Tibial nerve (tissue), 3 donors: ENCODE results near the gene TRIM8.

ENCODE experiments used
- POLR2A ChIP-seq, 2 donors: fragments of 450-650 bp; IDR thresholded peaks; one replicate each; pipeline ENCODE4 v1.6.1; 2017; ENCODE audit warnings: antibody characterized with exemption in 2 of 2, mild to moderate bottlenecking in 2 of 2, moderate library complexity in 2 of 2
- TF ChIP-seq, protein P1 (sequence below), 5 experiments: fragments of 200-600 bp in 3 of 5; fragments of 450-650 bp in 2 of 5; sonication (generic) in 3 of 5; IDR thresholded peaks; one replicate each; pipeline ENCODE4 v1.5.1; 2016 to 2019; ENCODE audit warnings: antibody characterized with exemption in 5 of 5, mild to moderate bottlenecking in 3 of 5, moderate library complexity in 2 of 5

DNA sequence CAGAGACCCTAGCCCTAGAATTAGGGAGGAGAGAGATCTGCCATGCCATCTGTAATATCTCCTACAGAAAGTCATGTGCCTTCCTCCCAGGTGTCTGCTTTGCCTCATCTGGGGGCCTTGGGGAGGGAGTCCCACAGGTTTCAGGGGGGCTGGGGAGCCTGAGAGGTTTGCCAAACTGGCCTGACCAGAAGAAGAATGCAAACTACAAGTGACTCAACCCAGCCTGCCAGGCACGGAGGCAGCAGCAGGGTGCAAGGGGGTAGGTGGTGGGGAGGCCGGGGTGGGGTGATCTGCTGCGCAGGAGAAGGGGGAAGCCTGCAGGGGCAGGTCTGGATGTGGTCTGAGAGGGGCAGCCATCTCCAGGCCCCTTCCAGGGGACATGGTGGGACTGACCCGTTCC lies 9.6 kb upstream of the TRIM8 start:
- TF ChIP-seq, protein P1, sequence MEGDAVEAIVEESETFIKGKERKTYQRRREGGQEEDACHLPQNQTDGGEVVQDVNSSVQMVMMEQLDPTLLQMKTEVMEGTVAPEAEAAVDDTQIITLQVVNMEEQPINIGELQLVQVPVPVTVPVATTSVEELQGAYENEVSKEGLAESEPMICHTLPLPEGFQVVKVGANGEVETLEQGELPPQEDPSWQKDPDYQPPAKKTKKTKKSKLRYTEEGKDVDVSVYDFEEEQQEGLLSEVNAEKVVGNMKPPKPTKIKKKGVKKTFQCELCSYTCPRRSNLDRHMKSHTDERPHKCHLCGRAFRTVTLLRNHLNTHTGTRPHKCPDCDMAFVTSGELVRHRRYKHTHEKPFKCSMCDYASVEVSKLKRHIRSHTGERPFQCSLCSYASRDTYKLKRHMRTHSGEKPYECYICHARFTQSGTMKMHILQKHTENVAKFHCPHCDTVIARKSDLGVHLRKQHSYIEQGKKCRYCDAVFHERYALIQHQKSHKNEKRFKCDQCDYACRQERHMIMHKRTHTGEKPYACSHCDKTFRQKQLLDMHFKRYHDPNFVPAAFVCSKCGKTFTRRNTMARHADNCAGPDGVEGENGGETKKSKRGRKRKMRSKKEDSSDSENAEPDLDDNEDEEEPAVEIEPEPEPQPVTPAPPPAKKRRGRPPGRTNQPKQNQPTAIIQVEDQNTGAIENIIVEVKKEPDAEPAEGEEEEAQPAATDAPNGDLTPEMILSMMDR (IDR thresholded peaks at IDR 0.05): no peak
- no peak for TF ChIP-seq POLR2A (IDR thresholded peaks at IDR 0.05)
